RWPE2 (cell line): Measurements from ENCODE around the gene RECQL5.
A peak's percentile ranks its signal among the peaks of the same experiment; 100 is the strongest.

Source experiments
- ATAC-seq: fragments of 200-7000 bp; cut with Tn5 transposase; 3 replicates; pipeline ENCODE4 v1.9.1; 2021; ENCODE audit warnings: low read depth
- DNase-seq: peaks from one replicate; pipeline ENCODE4 v3.0.0-alpha.2; 2020; ENCODE audit warnings: low spot score
- H3K27ac ChIP-seq: fragments of 450-650 bp; 2 replicates; pipeline ENCODE4 v1.5.1; 2017; ENCODE audit warnings: mild to moderate bottlenecking; ENCODE audit not compliant: poor library complexity, severe bottlenecking
- H3K27me3 ChIP-seq: fragments of 250-450 bp; sonication (Bioruptor Pico); 2 replicates; pipeline ENCODE4 v1.5.1; 2021; ENCODE audit warnings: mild to moderate bottlenecking, moderate library complexity; ENCODE audit not compliant: insufficient read depth, poor library complexity, severe bottlenecking
- H3K36me3 ChIP-seq: fragments of 250-450 bp; sonication (Bioruptor Pico); 2 replicates; pipeline ENCODE4 v1.5.1; 2020; ENCODE audit warnings: low read depth, mild to moderate bottlenecking, moderate library complexity
- H3K4me1 ChIP-seq: fragments of 250-450 bp; sonication (Bioruptor Pico); 2 replicates; pipeline ENCODE4 v1.5.1; 2021; ENCODE audit warnings: mild to moderate bottlenecking, moderate library complexity; ENCODE audit not compliant: insufficient read depth, poor library complexity, severe bottlenecking
- H3K4me3 ChIP-seq: fragments of 250-450 bp; sonication (Bioruptor Pico); 2 replicates; pipeline ENCODE4 v1.5.1; 2021; ENCODE audit warnings: mild to moderate bottlenecking, moderate library complexity; ENCODE audit not compliant: severe bottlenecking
- H3K9me3 ChIP-seq: fragments of 250-450 bp; sonication (Bioruptor Pico); 2 replicates; pipeline ENCODE4 v1.5.1; 2021; ENCODE audit warnings: mild to moderate bottlenecking, moderate library complexity; ENCODE audit not compliant: severe bottlenecking
- CTCF ChIP-seq: fragments of 450-650 bp; IDR thresholded peaks from one replicate; pipeline ENCODE4 v1.5.1; 2017; ENCODE audit warnings: mild to moderate bottlenecking, moderate library complexity; ENCODE audit not compliant: poor library complexity, severe bottlenecking

The RECQL5 gene

GRCh38 chr17:75683583-75683982 lies 16.6 kb upstream of the RECQL5 start:
- H3K4me1 ChIP-seq: peaks cover 84% of the 10 kb centered on the region
- H3K9me3 ChIP-seq: no peaks in the 10 kb centered on the region
- peaks cover 56% of the 10 kb centered on the region for H3K36me3 ChIP-seq
- ATAC-seq: peak; percentile 62
- no peak for TF ChIP-seq CTCF
- H3K27ac ChIP-seq: peak overlapping the region; percentile 100
- H3K4me3 ChIP-seq: no peak overlapping the region
- DNase-seq: no peak
- H3K27me3 ChIP-seq: no peaks in the 10 kb centered on the region

GRCh38 chr17:75681289-75681688 lies 14.3 kb upstream of the RECQL5 start:
- peak overlapping the region; percentile 100 for H3K27ac ChIP-seq
- DNase-seq: no peak
- peaks cover 67% of the 10 kb centered on the region for H3K4me1 ChIP-seq

GRCh38 chr17:75680431-75680830 lies 13.5 kb upstream of the RECQL5 start:
- Histone ChIP-seq H3K27me3 (no peaks in the 10 kb centered on the region), H3K27ac (peak overlapping the region; percentile 100), H3K9me3 (no peaks in the 10 kb centered on the region), H3K4me3 (no peak overlapping the region), H3K36me3 (peaks cover 57% of the 10 kb centered on the region), H3K4me1 (peaks cover 65% of the 10 kb centered on the region)
- TF ChIP-seq CTCF: no peak
- DNase-seq (no peak), ATAC-seq (no peak)

More at GRCh38 chr17:75681289-75681688, 14.3 kb upstream of the RECQL5 start:
- Histone ChIP-seq H3K36me3 (peaks cover 55% of the 10 kb centered on the region), H3K9me3 (no peaks in the 10 kb centered on the region), H3K27me3 (no peaks in the 10 kb centered on the region), H3K4me3 (no peak overlapping the region)
- peak; percentile 49 for ATAC-seq
- no peak for TF ChIP-seq CTCF

- Histone ChIP-seq H3K27ac (peak overlapping the region; percentile 100), H3K9me3 (no peaks in the 10 kb centered on the region), H3K36me3 (peaks cover 61% of the 10 kb centered on the region), H3K4me1 (peaks cover 64% of the 10 kb centered on the region), H3K4me3 (no peak overlapping the region), H3K27me3 (no peaks in the 10 kb centered on the region)
- peak; percentile 72 for TF ChIP-seq CTCF
- ATAC-seq: peak; percentile 62
- no peak for DNase-seq
Measured at GRCh38 chr17:75679706-75680211, 12.8 kb upstream of the RECQL5 start.

- H3K27ac ChIP-seq: peak overlapping the region; percentile 100
- H3K27me3 ChIP-seq: no peaks in the 10 kb centered on the region
- peaks cover 78% of the 10 kb centered on the region for H3K36me3 ChIP-seq
- no peaks in the 10 kb centered on the region for H3K9me3 ChIP-seq
- DNase-seq: no peak
- peaks cover 41% of the 10 kb centered on the region for H3K4me1 ChIP-seq
- TF ChIP-seq CTCF: no peak
- H3K4me3 ChIP-seq: no peak overlapping the region
- ATAC-seq: no peak
Measured at GRCh38 chr17:75676461-75676860, 9.5 kb upstream of the RECQL5 start.
